DOHH2 (cell line): ENCODE measurements around the gene NRN1.
"Not testable (repeated sequence)": the region's sequence is repeated elsewhere in the genome, so short reads cannot be mapped to it uniquely, and the experiment has no call there.

ENCODE experiments used
- H3F3A ChIP-seq: fragments of 200-600 bp; sonication (generic), shearing (Covaris generic); 2 replicates; pipeline ENCODE4 v1.6.0; 2016; ENCODE audit warnings: antibody characterized with exemption, mild to moderate bottlenecking; ENCODE audit not compliant: control insufficient read depth, insufficient read depth
- H3K27ac ChIP-seq: fragments of 200-600 bp; sonication (generic); 2 replicates; pipeline ENCODE4 v1.5.1; 2014; ENCODE audit warnings: low read depth, mild to moderate bottlenecking, low read length, moderate library complexity
- H3K27me3 ChIP-seq: fragments of 200-600 bp; sonication (generic); 2 replicates; pipeline ENCODE4 v1.6.1; 2014; ENCODE audit warnings: mild to moderate bottlenecking, low read length, mixed read lengths; ENCODE audit not compliant: control insufficient read depth
- H3K36me3 ChIP-seq: fragments of 200-600 bp; sonication (generic); 2 replicates; pipeline ENCODE4 v1.6.1; 2014; ENCODE audit warnings: mild to moderate bottlenecking, low read length, moderate library complexity, mixed read lengths; ENCODE audit not compliant: control insufficient read depth
- H3K4me1 ChIP-seq: fragments of 200-600 bp; sonication (generic); 2 replicates; pipeline ENCODE4 v1.6.1; 2014; ENCODE audit warnings: mild to moderate bottlenecking, low read length, mixed read lengths; ENCODE audit not compliant: control insufficient read depth
- H3K4me2 ChIP-seq: fragments of 200-600 bp; sonication (generic); 2 replicates; pipeline ENCODE4 v1.6.0; 2014; ENCODE audit warnings: mild to moderate bottlenecking, low read length, moderate library complexity
- H3K4me3 ChIP-seq: fragments of 200-600 bp; sonication (generic); 2 replicates; pipeline ENCODE4 v1.5.1; 2014; ENCODE audit warnings: mild to moderate bottlenecking, low read length, mixed read lengths
- H3K79me2 ChIP-seq: fragments of 200-600 bp; sonication (generic); 2 replicates; pipeline ENCODE4 v1.6.1; 2014; ENCODE audit warnings: mild to moderate bottlenecking, low read length, mixed read lengths; ENCODE audit not compliant: control insufficient read depth
- H3K9me2 ChIP-seq: fragments of 200-600 bp; sonication (generic); replicated peaks from 2 replicates; pipeline ENCODE4 v1.6.1; 2014; ENCODE audit warnings: mild to moderate bottlenecking, low read length, mixed read lengths; ENCODE audit not compliant: control insufficient read depth
- H3K9me3 ChIP-seq: fragments of 200-600 bp; sonication (generic); 2 replicates; pipeline ENCODE4 v1.6.1; 2014; ENCODE audit warnings: antibody characterized with exemption, low read length, mixed read lengths; ENCODE audit not compliant: control insufficient read depth, insufficient read depth
- H4K20me1 ChIP-seq: fragments of 200-600 bp; sonication (generic); 2 replicates; pipeline ENCODE4 v1.6.0; 2014; ENCODE audit warnings: low read depth, mild to moderate bottlenecking, antibody characterized with exemption, low read length, moderate library complexity; ENCODE audit not compliant: control insufficient read depth, insufficient read depth
- CTCF ChIP-seq: fragments of 200-600 bp; sonication (generic); IDR thresholded peaks from one replicate; pipeline ENCODE4 v1.5.1; 2014; ENCODE audit warnings: antibody characterized with exemption, mild to moderate bottlenecking, low read depth, low read length; ENCODE audit not compliant: poor library complexity, severe bottlenecking
- EZH2phosphoT487 ChIP-seq: fragments of 200-600 bp; sonication (generic); IDR thresholded peaks from 2 replicates; pipeline ENCODE4 v1.6.1; 2017; ENCODE audit warnings: borderline replicate concordance, mild to moderate bottlenecking, antibody characterized with exemption, low read length, moderate library complexity, mixed read lengths

Gene NRN1

GRCh38 chr6:5968817-5969734 lies 37.6 kb downstream of the NRN1 start:
- no peaks in the 10 kb centered on the region for H3K9me2 ChIP-seq
- no peak for TF ChIP-seq EZH2phosphoT487
- no peak for TF ChIP-seq CTCF
- H3K4me1 ChIP-seq: no peaks in the 10 kb centered on the region
- H3K9me3 ChIP-seq: no peaks in the 10 kb centered on the region
- H3K4me3 ChIP-seq: no peak overlapping the region
- H3K27me3 ChIP-seq: no peaks in the 10 kb centered on the region
- no peaks in the 10 kb centered on the region for H4K20me1 ChIP-seq
- H3K4me2 ChIP-seq: no peak overlapping the region
- no peak overlapping the region for H3K27ac ChIP-seq
- H3K36me3 ChIP-seq: no peaks in the 10 kb centered on the region
- H3K79me2 ChIP-seq: no peaks in the 10 kb centered on the region
- H3F3A ChIP-seq: no peaks in the 10 kb centered on the region

- H3K27ac ChIP-seq, H3K4me2 ChIP-seq, H3F3A ChIP-seq, H3K27me3 ChIP-seq, H3K4me3 ChIP-seq, H3K9me3 ChIP-seq, H3K9me2 ChIP-seq, H3K4me1 ChIP-seq, H3K36me3 ChIP-seq, H4K20me1 ChIP-seq, H3K79me2 ChIP-seq: not testable (repeated sequence)
Measured at GRCh38 chr6:5968036-5968435, 38.7 kb downstream of the NRN1 start.

- TF ChIP-seq EZH2phosphoT487 (no peak), CTCF (no peak)
- Histone ChIP-seq H3K4me1 (no peaks in the 10 kb centered on the region), H3F3A (no peaks in the 10 kb centered on the region), H3K36me3 (no peaks in the 10 kb centered on the region), H3K9me2 (no peaks in the 10 kb centered on the region), H3K9me3 (peaks cover 2% of the 10 kb centered on the region; the same call in 1 of the 2 replicates), H4K20me1 (no peaks in the 10 kb centered on the region), H3K27me3 (no peaks in the 10 kb centered on the region), H3K4me2 (no peak overlapping the region), H3K27ac (no peak overlapping the region), H3K4me3 (no peak overlapping the region), H3K79me2 (no peaks in the 10 kb centered on the region)
Measured at GRCh38 chr6:5967594-5967993, 39.1 kb downstream of the NRN1 start.

GRCh38 chr6:5962794-5963193 lies 43.9 kb downstream of the NRN1 start:
- Histone ChIP-seq H4K20me1 (no peaks in the 10 kb centered on the region), H3K4me2 (no peak overlapping the region)

More at GRCh38 chr6:5962794-5963193, 43.9 kb downstream of the NRN1 start:
- H3K36me3 ChIP-seq: no peaks in the 10 kb centered on the region
- no peaks in the 10 kb centered on the region for H3K4me1 ChIP-seq
- H3K4me3 ChIP-seq: no peak overlapping the region
- H3K9me3 ChIP-seq: peaks cover 4% of the 10 kb centered on the region; the same call in 1 of the 2 replicates
- H3K27ac ChIP-seq: no peak overlapping the region
- no peaks in the 10 kb centered on the region for H3K79me2 ChIP-seq
- no peaks in the 10 kb centered on the region; the same call in 1 of the 2 replicates for H3K27me3 ChIP-seq
- TF ChIP-seq CTCF (no peak), EZH2phosphoT487 (no peak)
- H3F3A ChIP-seq: no peaks in the 10 kb centered on the region
- H3K9me2 ChIP-seq: no peaks in the 10 kb centered on the region
